Measurements from ENCODE around the gene E2F4.

- TF ChIP-seq CTCF (conservative IDR thresholded peaks at IDR 0.05; ENCODE audit: low read depth in 2 of 2) (no peak), EZH2phosphoT487 (IDR thresholded peaks at IDR 0.05; ENCODE audit: unreplicated experiment) (no peak), ETS1 (IDR thresholded peaks at IDR 0.05) (no peak), JUNB (IDR thresholded peaks at IDR 0.05; ENCODE audit: unreplicated experiment) (no peak), EZH2 (IDR thresholded peaks at IDR 0.05; ENCODE audit: low read depth, unreplicated experiment) (no peak)
These were observed 3.2 kb upstream of the E2F4 start for GRCh38 chr16:67188798-67189197.
